HepG2 (cell line): Measurements from ENCODE around the gene PLEKHA6. TPM values are rescaled to one million over a fixed set of nuclear protein-coding genes. Genes with fewer than 3 reads are reported as not detected.
A peak's percentile ranks its signal among the peaks of the same experiment; 100 is the strongest.

Experiments used
- ASH2L ChIP-seq: fragments of 300-600, 200-600 bp; sonication (generic); IDR thresholded peaks from 2 replicates; pipeline ENCODE4 v1.7.0; 2017; ENCODE audit warnings: low read depth, mild to moderate bottlenecking, moderate library complexity, mixed read lengths, low read length; ENCODE audit not compliant: insufficient read length
- CBFB ChIP-seq: sonication (generic); formaldehyde crosslinking; IDR thresholded peaks from 2 replicates; pipeline ENCODE4 v1.4.0; 2020; ENCODE audit warnings: missing genetic modification reagents
- CEBPG ChIP-seq: IDR thresholded peaks from 2 replicates; pipeline ENCODE4 v1.6.1; 2016
- GATA4 ChIP-seq: sonication (generic); IDR thresholded peaks from 2 replicates; pipeline ENCODE4 v1.6.1; 2016; ENCODE audit warnings: antibody characterized with exemption, low read depth, borderline replicate concordance
- KLF12 ChIP-seq: sonication (generic); formaldehyde crosslinking; IDR thresholded peaks from 2 replicates; pipeline ENCODE4 v1.4.0; 2020; ENCODE audit warnings: missing genetic modification reagents, borderline replicate concordance
- MED13 ChIP-seq: sonication (generic); formaldehyde crosslinking; IDR thresholded peaks from 2 replicates; pipeline ENCODE4 v1.5.0; 2020; ENCODE audit warnings: missing genetic modification reagents
- NFYB ChIP-seq: sonication (generic); formaldehyde crosslinking; IDR thresholded peaks from 2 replicates; pipeline ENCODE4 v1.4.0; 2020; ENCODE audit warnings: missing genetic modification reagents
- NR2C2 ChIP-seq: sonication (generic); formaldehyde crosslinking; IDR thresholded peaks from 2 replicates; pipeline ENCODE4 v1.4.0; 2020; ENCODE audit warnings: missing genetic modification reagents, mild to moderate bottlenecking, moderate library complexity, borderline replicate concordance
- PHF21A ChIP-seq: sonication (generic); formaldehyde crosslinking; IDR thresholded peaks from 2 replicates; pipeline ENCODE4 v1.5.0; 2020; ENCODE audit warnings: mild to moderate bottlenecking, missing genetic modification reagents
- REPIN1 ChIP-seq: sonication (generic); formaldehyde crosslinking; IDR thresholded peaks from 2 replicates; pipeline ENCODE4 v1.8.0; 2022; ENCODE audit warnings: missing genetic modification reagents, low read depth, mild to moderate bottlenecking, borderline replicate concordance
- RNF2 ChIP-seq: fragments of 450-650 bp; conservative IDR thresholded peaks from 2 replicates; pipeline ENCODE4 v1.6.1; 2016; ENCODE audit warnings: low read depth
- THAP11 ChIP-seq: IDR thresholded peaks from 2 replicates; pipeline ENCODE4 v1.6.1; 2016; ENCODE audit warnings: missing biosample characterization, missing genetic modification reagents
- XBP1 ChIP-seq: sonication (generic); formaldehyde crosslinking; IDR thresholded peaks from 2 replicates; pipeline ENCODE4 v1.5.0; 2020; ENCODE audit warnings: missing genetic modification reagents
- XRCC5 ChIP-seq: fragments of 200-400 bp; formaldehyde crosslinking; optimal IDR thresholded peaks from 2 replicates; pipeline ENCODE3; 2017; ENCODE audit warnings: mild to moderate bottlenecking, low read length
- ZBTB1 ChIP-seq: sonication (generic); formaldehyde crosslinking; IDR thresholded peaks from 2 replicates; pipeline ENCODE4 v1.4.0; 2020; ENCODE audit warnings: missing genetic modification reagents, borderline replicate concordance
- ZMYM3 ChIP-seq: sonication (generic); formaldehyde crosslinking; IDR thresholded peaks from 2 replicates; pipeline ENCODE4 v1.5.1; 2020; ENCODE audit warnings: mild to moderate bottlenecking, missing genetic modification reagents
- ZNF30 ChIP-seq: sonication (generic); formaldehyde crosslinking; IDR thresholded peaks from 2 replicates; pipeline ENCODE4 v1.5.0; 2020; ENCODE audit warnings: mild to moderate bottlenecking, missing genetic modification reagents
- ZNF331 ChIP-seq: sonication (generic); formaldehyde crosslinking; IDR thresholded peaks from 2 replicates; pipeline ENCODE4 v1.4.0; 2020; ENCODE audit warnings: missing genetic modification reagents
- polyA plus RNA-seq, 8 experiments: library from polyadenylated mRNA; depleted of rRNA in 3 of 8; stranded (reverse) in 7 of 8; unstranded in 1 of 8; fragments of >200 nt; fragmentation: Illumina TruSeq in 4 of 8; extraction: Trizol in 4 of 8; gene quantifications; 2 replicates each; pipeline versions ENCODE4 v1.2.1 to v1.2.3, GENCODE V29; 2011 to 2016; ENCODE audit warnings: low read depth in 4 of 8, missing spikeins in 1 of 8, mixed read lengths in 1 of 8; ENCODE audit not compliant: insufficient read depth in 1 of 8
- total RNA-seq, 5 experiments: library from RNA; depleted of rRNA; stranded (reverse); fragments of >200 nt; fragmentation: Illumina TruSeq; extraction: Trizol; gene quantifications; 2 replicates each; pipeline ENCODE4 v1.2.3, GENCODE V29; 2016; ENCODE audit warnings: low read depth in 1 of 5
- TF ChIP-seq, protein P1 (sequence below): sonication (generic); formaldehyde crosslinking; IDR thresholded peaks from 2 replicates; pipeline ENCODE4 v1.5.1; 2020; ENCODE audit warnings: mild to moderate bottlenecking, missing genetic modification reagents, moderate library complexity
- TF ChIP-seq, protein P2 (sequence below): sonication (generic); formaldehyde crosslinking; conservative IDR thresholded peaks from 2 replicates; pipeline ENCODE4 v1.4.0; 2020; ENCODE audit warnings: missing genetic modification reagents
- TF ChIP-seq, protein P3 (sequence below): sonication (generic); formaldehyde crosslinking; IDR thresholded peaks from 2 replicates; pipeline ENCODE4 v1.5.1; 2020; ENCODE audit warnings: missing genetic modification reagents, mild to moderate bottlenecking, borderline replicate concordance
- TF ChIP-seq, protein P4 (sequence below): sonication (generic); formaldehyde crosslinking; IDR thresholded peaks from 2 replicates; pipeline ENCODE4 v1.4.0; 2020; ENCODE audit warnings: missing genetic modification reagents, mild to moderate bottlenecking, borderline replicate concordance

Gene PLEKHA6
- total and polyA plus RNA-seq, 2 of the 13 experiments (the other 11 are each of a cell fraction or from before 2014, with no cell fraction given) = 5.3 to 11.4 TPM

DNA sequence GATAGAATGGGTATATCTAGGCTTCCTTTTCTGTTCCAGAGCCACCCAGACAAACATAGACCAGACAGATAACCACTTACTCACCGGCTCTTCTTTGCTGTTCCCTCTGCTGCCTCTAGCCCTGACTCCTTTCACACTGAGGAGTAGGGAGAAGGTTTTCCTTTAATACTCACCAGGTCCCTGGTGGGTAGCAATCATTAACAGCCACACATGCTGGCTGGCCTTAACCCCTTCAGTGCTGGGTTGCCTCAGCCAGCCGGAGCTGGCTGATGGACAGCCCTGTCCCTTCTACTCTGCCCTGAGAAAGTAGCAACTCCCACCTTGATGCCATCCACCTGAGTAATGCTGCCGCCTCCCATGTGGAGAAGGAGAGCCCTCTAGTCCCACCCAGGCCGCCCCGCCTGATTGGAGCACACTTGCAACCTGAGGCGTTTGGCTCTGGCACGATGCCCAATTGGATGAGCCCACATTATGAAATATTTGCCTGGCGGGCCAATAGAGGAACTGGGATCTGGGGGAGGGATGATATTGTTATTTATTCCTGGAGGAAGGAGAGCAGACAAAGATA, 71.6 kb downstream of the PLEKHA6 start (continued):
- TF ChIP-seq, protein P1, sequence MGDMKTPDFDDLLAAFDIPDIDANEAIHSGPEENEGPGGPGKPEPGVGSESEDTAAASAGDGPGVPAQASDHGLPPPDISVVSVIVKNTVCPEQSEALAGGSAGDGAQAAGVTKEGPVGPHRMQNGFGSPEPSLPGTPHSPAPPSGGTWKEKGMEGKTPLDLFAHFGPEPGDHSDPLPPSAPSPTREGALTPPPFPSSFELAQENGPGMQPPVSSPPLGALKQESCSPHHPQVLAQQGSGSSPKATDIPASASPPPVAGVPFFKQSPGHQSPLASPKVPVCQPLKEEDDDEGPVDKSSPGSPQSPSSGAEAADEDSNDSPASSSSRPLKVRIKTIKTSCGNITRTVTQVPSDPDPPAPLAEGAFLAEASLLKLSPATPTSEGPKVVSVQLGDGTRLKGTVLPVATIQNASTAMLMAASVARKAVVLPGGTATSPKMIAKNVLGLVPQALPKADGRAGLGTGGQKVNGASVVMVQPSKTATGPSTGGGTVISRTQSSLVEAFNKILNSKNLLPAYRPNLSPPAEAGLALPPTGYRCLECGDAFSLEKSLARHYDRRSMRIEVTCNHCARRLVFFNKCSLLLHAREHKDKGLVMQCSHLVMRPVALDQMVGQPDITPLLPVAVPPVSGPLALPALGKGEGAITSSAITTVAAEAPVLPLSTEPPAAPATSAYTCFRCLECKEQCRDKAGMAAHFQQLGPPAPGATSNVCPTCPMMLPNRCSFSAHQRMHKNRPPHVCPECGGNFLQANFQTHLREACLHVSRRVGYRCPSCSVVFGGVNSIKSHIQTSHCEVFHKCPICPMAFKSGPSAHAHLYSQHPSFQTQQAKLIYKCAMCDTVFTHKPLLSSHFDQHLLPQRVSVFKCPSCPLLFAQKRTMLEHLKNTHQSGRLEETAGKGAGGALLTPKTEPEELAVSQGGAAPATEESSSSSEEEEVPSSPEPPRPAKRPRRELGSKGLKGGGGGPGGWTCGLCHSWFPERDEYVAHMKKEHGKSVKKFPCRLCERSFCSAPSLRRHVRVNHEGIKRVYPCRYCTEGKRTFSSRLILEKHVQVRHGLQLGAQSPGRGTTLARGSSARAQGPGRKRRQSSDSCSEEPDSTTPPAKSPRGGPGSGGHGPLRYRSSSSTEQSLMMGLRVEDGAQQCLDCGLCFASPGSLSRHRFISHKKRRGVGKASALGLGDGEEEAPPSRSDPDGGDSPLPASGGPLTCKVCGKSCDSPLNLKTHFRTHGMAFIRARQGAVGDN (CRISPR knock-in tag) = peak; percentile 40
- TF ChIP-seq THAP11 (CRISPR knock-in tag) = no peak
- TF ChIP-seq NR2C2 (CRISPR knock-in tag) = no peak
- TF ChIP-seq XBP1 = no peak
- no peak for TF ChIP-seq KLF12
- peak; percentile 20; the same call in 1 of the 2 replicates for TF ChIP-seq ZNF331 (CRISPR knock-in tag)
- no peak for TF ChIP-seq ZBTB1
- TF ChIP-seq, protein P2, sequence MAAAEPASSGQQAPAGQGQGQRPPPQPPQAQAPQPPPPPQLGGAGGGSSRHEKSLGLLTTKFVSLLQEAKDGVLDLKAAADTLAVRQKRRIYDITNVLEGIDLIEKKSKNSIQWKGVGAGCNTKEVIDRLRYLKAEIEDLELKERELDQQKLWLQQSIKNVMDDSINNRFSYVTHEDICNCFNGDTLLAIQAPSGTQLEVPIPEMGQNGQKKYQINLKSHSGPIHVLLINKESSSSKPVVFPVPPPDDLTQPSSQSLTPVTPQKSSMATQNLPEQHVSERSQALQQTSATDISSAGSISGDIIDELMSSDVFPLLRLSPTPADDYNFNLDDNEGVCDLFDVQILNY = no peak
- no peak for TF ChIP-seq MED13 (CRISPR knock-in tag)
- TF ChIP-seq RNF2 = no peak
- TF ChIP-seq CBFB (CRISPR knock-in tag) = no peak
- 0 out of 2 replicates have a peak, but pooled peaks have one; percentile 20 for TF ChIP-seq ZMYM3
- TF ChIP-seq, protein P3, sequence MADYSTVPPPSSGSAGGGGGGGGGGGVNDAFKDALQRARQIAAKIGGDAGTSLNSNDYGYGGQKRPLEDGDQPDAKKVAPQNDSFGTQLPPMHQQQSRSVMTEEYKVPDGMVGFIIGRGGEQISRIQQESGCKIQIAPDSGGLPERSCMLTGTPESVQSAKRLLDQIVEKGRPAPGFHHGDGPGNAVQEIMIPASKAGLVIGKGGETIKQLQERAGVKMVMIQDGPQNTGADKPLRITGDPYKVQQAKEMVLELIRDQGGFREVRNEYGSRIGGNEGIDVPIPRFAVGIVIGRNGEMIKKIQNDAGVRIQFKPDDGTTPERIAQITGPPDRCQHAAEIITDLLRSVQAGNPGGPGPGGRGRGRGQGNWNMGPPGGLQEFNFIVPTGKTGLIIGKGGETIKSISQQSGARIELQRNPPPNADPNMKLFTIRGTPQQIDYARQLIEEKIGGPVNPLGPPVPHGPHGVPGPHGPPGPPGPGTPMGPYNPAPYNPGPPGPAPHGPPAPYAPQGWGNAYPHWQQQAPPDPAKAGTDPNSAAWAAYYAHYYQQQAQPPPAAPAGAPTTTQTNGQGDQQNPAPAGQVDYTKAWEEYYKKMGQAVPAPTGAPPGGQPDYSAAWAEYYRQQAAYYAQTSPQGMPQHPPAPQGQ (CRISPR knock-in tag) = no peak
- no peak for TF ChIP-seq GATA4
- 0 out of 2 replicates have a peak, but pooled peaks have one; percentile 21 for TF ChIP-seq REPIN1
- peak; percentile 34 for TF ChIP-seq ASH2L
- TF ChIP-seq, protein P4, sequence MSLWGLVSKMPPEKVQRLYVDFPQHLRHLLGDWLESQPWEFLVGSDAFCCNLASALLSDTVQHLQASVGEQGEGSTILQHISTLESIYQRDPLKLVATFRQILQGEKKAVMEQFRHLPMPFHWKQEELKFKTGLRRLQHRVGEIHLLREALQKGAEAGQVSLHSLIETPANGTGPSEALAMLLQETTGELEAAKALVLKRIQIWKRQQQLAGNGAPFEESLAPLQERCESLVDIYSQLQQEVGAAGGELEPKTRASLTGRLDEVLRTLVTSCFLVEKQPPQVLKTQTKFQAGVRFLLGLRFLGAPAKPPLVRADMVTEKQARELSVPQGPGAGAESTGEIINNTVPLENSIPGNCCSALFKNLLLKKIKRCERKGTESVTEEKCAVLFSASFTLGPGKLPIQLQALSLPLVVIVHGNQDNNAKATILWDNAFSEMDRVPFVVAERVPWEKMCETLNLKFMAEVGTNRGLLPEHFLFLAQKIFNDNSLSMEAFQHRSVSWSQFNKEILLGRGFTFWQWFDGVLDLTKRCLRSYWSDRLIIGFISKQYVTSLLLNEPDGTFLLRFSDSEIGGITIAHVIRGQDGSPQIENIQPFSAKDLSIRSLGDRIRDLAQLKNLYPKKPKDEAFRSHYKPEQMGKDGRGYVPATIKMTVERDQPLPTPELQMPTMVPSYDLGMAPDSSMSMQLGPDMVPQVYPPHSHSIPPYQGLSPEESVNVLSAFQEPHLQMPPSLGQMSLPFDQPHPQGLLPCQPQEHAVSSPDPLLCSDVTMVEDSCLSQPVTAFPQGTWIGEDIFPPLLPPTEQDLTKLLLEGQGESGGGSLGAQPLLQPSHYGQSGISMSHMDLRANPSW (CRISPR knock-in tag) = no peak
- TF ChIP-seq XRCC5 = peak; percentile 74
- TF ChIP-seq ZNF30 = no peak
- TF ChIP-seq CEBPG (CRISPR knock-in tag) = peak; percentile 32; the same call in 1 of the 2 replicates
- peak; percentile 61 for TF ChIP-seq NFYB
- TF ChIP-seq PHF21A = peak; percentile 20; the same call in 1 of the 2 replicates
